BE2C (cell line): Measurements from ENCODE around the gene SMIM29.
A peak's percentile ranks its signal among the peaks of the same experiment; 100 is the strongest.

Experiments
- DNase-seq: peaks from one replicate; pipeline ENCODE4 v3.0.0-alpha.2; 2020
- H3K27me3 ChIP-seq: fragments of 250-450 bp; sonication (Bioruptor Pico); 2 replicates; pipeline ENCODE4 v1.5.1; 2020; ENCODE audit warnings: mild to moderate bottlenecking
- H3K36me3 ChIP-seq: fragments of 250-450 bp; sonication (Bioruptor Pico); 2 replicates; pipeline ENCODE4 v1.5.1; 2020; ENCODE audit warnings: mild to moderate bottlenecking
- H3K4me1 ChIP-seq: fragments of 250-450 bp; sonication (Bioruptor Pico); 2 replicates; pipeline ENCODE4 v1.5.1; 2020
- H3K4me3 ChIP-seq: 2 replicates; pipeline ENCODE4 v1.5.1; 2011; ENCODE audit warnings: low read depth, low read length
- H3K9me3 ChIP-seq: fragments of 250-450 bp; sonication (Bioruptor Pico); 2 replicates; pipeline ENCODE4 v1.5.1; 2020
- TF ChIP-seq, protein P1 (sequence below): IDR thresholded peaks from 2 replicates; pipeline ENCODE4 v1.5.1; 2012; ENCODE audit warnings: mild to moderate bottlenecking, low read depth, low read length

The SMIM29 gene

GRCh38 chr6:34241351-34242215 lies 7.2 kb downstream of the SMIM29 start:
- no peak for DNase-seq
- peaks cover 43% of the 10 kb centered on the region for H3K36me3 ChIP-seq

DNA sequence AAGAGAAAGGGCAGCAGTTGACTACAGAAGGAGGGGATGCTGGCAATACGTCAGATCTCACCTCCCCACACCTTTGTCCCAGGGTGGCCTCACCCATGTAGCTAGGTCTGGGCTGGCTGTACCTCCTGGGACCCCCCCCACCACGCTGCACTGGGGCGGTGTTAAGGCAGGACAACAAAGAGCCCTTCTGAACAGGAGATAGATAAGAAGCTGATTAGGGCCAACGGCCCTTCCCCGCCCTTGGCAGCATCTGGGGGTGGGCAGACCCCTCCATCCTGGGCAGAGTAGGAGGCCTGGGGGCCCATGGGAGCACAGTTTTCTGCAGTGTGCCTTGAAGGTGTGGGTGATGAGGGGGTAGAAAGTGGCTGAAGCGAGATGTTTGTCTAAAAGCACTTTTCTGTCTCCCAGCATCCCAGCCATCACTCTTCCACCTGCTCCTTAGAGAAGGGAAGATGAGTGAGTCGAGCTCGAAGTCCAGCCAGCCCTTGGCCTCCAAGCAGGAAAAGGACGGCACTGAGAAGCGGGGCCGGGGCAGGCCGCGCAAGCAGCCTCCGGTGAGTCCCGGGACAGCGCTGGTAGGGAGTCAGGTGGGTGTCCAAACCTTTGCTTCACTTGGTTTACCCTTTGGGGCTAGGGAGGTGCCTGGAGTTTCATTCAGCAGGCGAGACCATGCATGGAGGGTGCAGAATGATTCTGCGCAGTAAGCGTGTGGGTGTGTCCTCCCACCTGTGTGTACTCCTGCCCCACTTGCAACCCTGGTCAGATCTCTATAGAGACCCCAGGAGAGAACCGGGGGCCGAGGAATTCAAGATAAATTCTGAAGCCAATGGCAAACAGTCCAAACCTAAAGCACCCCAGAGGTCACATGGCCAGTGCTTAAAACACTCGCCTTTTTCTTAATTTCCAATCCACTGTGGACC lies 8.2 kb downstream of the SMIM29 start:
- Histone ChIP-seq H3K27me3 (no peaks in the 10 kb centered on the region), H3K9me3 (no peaks in the 10 kb centered on the region), H3K36me3 (peaks cover 43% of the 10 kb centered on the region), H3K4me1 (peaks cover 11% of the 10 kb centered on the region), H3K4me3 (no peak overlapping the region)
- TF ChIP-seq, protein P1, sequence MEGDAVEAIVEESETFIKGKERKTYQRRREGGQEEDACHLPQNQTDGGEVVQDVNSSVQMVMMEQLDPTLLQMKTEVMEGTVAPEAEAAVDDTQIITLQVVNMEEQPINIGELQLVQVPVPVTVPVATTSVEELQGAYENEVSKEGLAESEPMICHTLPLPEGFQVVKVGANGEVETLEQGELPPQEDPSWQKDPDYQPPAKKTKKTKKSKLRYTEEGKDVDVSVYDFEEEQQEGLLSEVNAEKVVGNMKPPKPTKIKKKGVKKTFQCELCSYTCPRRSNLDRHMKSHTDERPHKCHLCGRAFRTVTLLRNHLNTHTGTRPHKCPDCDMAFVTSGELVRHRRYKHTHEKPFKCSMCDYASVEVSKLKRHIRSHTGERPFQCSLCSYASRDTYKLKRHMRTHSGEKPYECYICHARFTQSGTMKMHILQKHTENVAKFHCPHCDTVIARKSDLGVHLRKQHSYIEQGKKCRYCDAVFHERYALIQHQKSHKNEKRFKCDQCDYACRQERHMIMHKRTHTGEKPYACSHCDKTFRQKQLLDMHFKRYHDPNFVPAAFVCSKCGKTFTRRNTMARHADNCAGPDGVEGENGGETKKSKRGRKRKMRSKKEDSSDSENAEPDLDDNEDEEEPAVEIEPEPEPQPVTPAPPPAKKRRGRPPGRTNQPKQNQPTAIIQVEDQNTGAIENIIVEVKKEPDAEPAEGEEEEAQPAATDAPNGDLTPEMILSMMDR, result no peak
- DNase-seq, result no peak

More at GRCh38 chr6:34241351-34242215, 7.2 kb downstream of the SMIM29 start:
- Histone ChIP-seq H3K4me1 (peaks cover 17% of the 10 kb centered on the region), H3K27me3 (no peaks in the 10 kb centered on the region), H3K9me3 (no peaks in the 10 kb centered on the region), H3K4me3 (no peak overlapping the region)
- TF ChIP-seq, protein P1, result no peak

DNA sequence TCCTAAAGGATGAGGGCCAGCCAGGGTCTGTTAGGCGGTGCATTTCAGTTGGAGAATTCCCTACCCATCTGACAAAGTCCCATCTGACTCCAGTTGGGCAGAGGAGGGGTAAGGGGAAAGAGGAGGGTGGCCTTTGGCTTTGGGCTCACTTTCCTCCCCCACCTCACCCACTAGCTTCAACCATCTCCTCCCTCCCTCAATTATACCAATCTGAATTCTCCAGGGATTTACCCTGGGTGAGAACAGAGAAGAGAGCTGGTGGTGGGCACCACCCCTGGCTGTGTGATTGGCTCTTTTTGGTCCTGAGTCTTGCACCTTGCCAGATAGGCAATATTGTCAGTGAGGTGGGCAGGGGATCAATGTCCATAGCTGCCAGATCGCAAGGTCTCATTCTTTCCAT lies 8.9 kb downstream of the SMIM29 start:
- H3K36me3 ChIP-seq, result peaks cover 43% of the 10 kb centered on the region

DNA sequence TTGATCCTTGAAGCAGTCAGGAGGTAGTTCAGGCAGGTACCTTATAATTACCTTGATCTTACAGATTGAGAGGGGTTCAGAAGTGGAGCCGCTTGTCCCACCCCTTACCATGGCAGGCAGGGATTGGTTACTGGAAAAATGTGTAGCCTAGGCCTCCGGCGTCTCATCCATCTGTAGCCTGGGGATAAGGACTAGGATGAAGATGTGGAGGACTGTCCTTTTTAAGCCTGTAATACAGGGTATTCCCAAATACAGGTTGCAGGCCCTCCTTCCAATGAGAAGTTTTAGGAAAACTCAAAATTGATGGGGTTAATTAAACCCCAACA lies 9.3 kb downstream of the SMIM29 start:
- no peak overlapping the region for H3K4me3 ChIP-seq
- H3K4me1 ChIP-seq, result peaks cover 11% of the 10 kb centered on the region
- no peaks in the 10 kb centered on the region for H3K27me3 ChIP-seq
- H3K36me3 ChIP-seq, result peaks cover 43% of the 10 kb centered on the region
- TF ChIP-seq, protein P1, result no peak
- no peak for DNase-seq
- H3K9me3 ChIP-seq, result no peaks in the 10 kb centered on the region

More for the DNA sequence above, 8.9 kb downstream of the SMIM29 start:
- Histone ChIP-seq H3K9me3 (no peaks in the 10 kb centered on the region), H3K4me3 (no peak overlapping the region), H3K4me1 (peaks cover 11% of the 10 kb centered on the region), H3K27me3 (no peaks in the 10 kb centered on the region)
- no peak for DNase-seq
- TF ChIP-seq, protein P1, result no peak

GRCh38 chr6:34238585-34239499 lies 10.0 kb downstream of the SMIM29 start:
- no peaks in the 10 kb centered on the region for H3K27me3 ChIP-seq
- H3K4me3 ChIP-seq, result peak overlapping the region; percentile 87
- DNase-seq, result no peak
- peaks cover 37% of the 10 kb centered on the region for H3K36me3 ChIP-seq
- peaks cover 5% of the 10 kb centered on the region for H3K4me1 ChIP-seq
- H3K9me3 ChIP-seq, result no peaks in the 10 kb centered on the region
- TF ChIP-seq, protein P1, result no peak
